Activated CD4-positive, CD25-positive, alpha-beta regulatory T cell (primary cell): Measurements from ENCODE around the gene DNAJB2.
A peak's percentile ranks its signal among the peaks of the same experiment; 100 is the strongest.
"Not testable (repeated sequence)": the region's sequence is repeated elsewhere in the genome, so short reads cannot be mapped to it uniquely, and the experiment has no call there.

ENCODE experiments used
- DNase-seq, 4 experiments: peaks; one replicate each; lab custom pipeline; 2025; lab: John Stamatoyannopoulos, UW

DNAJB2 gene

DNA sequence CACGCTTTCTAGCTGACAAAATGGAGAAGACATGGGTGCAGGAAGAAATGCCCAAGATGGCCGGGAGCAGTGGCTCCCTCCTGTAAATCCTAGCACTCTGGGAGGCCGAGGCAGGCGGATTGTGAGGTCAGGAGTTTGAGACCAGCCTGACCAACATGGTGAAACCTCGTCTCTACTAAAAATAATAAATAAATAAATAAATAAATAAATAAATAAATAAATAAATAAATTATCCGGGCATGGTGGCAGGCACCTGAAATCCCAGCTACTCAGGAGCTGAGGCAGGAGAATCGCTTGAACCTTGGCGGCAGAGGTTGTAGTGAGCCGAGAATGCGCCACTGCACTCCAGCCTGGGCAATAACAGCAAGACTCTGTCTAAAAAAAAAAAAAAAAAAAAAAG, 20.2 kb upstream of the DNAJB2 start:
- not testable (repeated sequence) for DNase-seq

DNA sequence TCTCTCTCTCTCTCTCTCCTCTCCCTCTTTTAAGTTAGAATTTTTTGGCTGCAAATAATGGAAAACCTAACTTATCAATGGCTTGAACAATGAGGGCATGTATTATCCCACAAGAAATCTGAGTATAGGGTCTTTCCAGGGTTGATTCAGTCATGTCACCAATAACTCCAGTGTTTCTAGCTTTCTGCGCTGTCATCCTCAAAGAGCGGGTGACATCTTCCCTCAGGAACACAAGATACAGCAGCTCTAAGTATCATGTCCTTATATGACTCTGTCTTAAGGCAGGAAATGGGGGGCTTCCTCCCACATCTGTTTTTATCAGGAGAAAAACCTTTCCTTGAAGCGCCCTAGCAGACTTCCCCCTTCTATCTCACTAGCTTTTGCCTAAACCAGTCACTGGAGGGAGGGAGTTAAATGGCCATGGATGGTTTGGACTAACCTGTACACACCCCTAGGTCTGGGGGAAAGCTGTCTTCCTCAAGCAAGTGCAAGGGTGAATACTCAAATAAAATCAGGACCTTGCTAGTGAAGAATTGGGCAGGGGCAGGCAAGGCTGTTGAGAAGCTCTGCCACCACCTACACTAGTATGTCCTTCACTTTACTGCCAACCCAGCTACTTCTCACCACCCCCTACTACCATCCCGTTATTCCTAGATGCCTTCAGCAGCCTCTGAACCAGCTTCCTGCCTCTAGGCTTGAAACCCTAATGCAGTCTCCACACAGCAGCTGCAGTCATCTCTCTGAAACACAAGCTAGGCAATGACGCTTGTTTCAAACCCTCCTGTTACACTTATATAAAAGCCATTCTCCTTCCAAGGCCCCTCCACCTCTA, 17.9 kb upstream of the DNAJB2 start:
- DNase-seq, result no peak

DNA sequence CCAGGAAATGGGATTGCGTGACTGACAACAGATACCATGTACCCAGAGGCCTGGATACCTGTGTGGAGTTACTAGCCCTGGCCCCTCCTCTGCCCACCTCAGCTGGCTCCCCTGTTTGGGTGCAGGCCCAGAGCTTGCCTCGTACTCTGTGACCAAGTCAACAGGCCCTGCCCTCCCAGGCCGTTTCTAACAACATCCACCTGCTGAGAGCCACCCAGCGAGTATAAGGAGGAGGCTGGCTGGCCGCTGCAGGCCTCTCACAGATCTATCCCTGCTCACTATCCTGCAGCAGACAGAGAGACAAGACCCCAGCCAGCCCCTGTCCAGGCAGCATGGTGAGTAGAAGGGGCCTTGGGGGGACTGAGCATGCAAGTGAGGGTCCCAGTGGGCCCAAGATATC, 12.9 kb upstream of the DNAJB2 start:
- no peak for DNase-seq

DNA sequence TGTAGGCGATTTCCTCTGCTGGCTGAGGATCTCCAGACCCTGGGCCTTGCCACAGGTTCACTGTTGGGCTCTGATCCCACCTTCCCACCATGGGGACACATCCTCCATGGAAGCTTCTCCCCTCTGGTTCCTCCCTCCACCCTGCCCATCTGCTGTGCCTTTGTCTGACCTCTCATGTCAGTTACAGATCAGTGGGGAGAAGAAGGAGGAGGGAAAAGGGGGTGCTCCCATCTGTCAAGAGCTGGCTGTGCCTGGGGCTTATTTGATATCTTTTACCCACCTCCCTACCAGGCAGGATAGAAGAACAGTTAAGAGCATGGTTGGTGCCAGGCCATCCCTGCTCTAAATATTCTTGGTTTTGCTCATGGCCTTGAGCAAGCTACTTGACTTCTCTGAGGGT, 12.3 kb upstream of the DNAJB2 start:
- no peak for DNase-seq

DNA sequence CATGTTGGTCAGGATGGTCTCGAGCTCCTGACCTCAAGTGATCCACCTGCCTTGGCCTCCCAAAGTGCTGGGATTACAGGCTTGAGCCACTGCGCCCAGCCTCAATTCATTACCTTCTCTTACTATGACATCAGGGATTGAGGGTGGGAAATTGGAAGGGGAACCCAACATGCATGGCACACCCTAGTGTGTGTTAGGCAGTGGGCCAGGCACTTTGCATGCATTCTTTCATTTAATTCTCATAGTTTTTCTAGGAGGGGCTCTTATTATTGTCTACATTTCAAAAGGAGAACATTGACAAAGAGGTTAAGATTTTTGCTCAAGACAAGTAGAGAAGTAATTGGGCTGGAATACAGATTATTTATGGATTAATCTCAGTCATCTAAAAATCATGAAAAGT, 10.9 kb upstream of the DNAJB2 start:
- no peak for DNase-seq

DNA sequence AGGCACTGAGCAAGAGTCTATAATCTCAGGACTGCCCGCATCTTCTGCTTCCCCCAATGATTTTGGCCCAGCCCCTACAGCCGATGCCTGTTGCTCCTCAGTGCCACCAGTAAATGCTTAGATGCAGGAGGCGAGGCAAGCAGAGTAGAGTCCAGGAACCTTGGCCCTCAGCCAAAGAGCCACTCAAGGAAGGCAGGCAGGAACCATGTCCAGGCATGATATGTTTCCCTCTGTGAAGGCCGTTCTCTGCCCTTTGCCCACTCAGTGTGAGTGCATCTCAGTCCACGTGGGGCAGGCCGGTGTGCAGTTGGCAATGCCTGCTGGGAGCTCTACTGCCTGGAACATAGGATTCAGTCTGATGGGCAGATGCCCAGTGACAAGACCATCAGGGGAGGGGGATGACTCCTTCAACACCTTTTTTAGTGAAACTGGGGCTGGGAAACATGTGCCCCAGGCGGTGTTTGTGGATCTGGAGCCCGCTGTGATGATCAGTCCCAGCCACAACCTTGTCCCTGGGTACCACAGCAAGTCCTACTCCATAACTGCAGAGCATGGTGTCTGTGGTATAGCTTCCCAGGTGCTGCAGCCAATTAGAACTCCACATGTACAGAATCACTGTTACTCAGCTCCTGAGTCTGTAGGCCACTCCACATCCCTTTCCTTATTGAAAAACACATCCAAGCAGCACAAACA, 9.7 kb upstream of the DNAJB2 start:
- no peak for DNase-seq

DNA sequence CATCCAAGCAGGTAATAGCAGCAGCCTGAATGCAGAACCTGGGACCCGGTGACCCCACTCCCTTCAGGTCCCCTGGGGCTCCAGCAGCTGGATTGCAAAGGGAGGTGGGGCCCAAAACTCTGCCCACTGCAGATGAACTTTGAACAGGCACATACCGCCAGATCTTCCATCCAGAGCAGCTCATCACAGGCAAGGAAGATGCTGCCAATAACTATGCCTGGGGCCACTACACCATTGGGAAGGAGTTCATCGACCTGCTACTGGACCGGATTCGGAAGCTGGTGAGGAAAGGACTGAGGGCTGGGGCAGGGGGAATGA, 9.2 kb upstream of the DNAJB2 start:
- no peak for DNase-seq

DNA sequence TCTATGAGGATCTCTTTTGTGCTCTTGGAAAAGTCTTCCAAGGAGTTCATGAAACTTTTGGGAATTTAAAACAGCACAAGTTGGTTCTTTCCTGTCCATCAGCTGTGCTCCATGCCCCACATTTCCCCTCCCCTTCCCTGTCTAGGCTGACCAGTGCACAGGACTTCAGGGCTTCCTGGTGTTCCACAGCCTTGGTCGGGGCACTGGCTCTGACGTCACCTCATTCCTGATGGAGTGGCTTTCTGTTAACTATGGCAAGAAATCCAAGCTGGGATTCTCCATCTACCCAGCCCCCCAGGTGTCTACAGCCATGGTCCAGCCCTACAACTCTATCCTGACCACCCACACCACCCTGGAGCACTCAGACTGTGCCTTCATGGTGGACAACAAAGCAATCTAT, 8.1 kb upstream of the DNAJB2 start:
- DNase-seq, result no peak

DNA sequence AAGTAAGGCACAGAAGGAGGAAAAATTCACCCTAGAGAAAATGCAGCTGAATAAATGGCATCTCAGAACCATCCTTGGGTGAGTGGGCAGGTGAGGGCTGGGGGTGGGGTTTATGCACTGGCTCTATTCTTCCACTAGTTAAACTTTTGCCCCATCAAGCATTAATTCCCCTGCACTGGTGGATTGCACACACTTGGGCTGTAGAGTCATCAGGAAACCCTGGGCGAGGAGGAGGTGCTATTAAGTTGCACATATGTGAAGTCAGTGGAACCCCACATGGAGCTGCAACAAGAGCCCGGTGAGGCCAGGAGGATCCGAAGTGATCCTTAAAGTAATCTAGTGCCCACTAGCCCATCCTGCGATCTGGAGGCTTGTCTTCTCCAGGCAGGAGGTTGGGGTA, 6.8 kb upstream of the DNAJB2 start:
- no peak for DNase-seq

DNA sequence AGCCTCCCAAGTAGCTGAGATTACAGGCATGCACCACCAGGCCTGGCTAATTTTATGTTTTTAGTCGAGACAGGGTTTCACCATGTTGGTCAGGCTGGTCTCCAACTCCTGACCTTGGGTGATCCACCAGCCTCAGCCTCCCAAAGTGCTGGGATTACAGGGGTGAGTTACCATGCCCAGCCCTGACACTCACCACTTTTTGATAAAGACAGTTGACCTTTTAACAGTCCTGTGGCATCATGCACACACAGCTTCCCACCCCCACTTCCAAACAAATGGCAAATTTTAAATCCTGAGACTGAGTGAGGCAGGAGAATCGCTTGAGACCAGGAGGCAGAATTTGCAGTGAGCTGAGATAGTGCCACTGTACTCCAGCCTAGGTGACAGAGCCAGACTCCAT, 6.2 kb upstream of the DNAJB2 start:
- no peak for DNase-seq

DNA sequence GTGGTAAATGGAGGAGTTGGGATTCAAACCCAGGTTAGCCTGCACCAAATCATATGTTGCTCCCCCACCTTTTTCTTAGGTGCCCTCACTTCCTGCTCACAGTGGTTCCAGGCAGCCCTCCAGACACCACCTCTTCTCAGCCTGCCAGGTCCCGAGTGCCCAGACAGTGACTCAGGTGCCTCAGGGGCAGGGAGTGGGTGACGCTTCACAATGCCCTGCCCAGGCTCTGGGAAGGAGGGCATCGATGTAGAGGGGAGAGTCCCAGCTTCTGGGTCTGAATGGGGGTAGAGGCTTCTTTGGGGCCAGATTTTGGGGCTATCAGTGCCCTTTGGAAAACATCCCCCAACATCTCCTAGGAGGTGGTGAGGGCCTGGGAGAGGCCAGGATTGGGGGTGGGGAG, 5.2 kb upstream of the DNAJB2 start:
- DNase-seq, result no peak

DNA sequence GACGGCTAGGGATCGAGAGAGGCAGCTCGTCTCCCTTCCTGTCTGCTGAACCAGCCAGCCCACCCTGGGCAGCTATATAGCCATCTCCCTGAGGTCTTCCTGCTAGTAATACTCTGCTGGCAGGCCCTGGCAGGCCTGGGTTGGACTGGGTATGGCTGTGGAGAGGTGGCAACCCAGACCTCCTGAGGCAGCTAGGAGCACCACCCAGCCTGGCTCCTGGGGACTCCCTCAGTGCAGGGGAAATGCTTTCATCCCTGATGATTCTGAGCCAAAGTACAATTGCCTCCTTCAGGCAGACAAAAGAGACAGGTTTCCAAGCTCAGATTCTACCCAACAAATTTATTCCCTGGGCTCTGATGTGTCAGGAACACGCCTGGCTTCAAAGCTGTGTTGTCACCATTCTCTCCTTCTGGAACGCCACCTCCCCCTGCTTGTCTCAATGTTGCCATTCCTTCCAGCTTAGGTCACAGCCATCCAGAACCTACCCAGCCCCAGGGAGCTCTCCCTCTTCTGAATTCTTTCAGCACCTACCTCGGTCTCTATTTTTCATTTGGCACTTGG, 4.7 kb upstream of the DNAJB2 start:
- no peak for DNase-seq

DNA sequence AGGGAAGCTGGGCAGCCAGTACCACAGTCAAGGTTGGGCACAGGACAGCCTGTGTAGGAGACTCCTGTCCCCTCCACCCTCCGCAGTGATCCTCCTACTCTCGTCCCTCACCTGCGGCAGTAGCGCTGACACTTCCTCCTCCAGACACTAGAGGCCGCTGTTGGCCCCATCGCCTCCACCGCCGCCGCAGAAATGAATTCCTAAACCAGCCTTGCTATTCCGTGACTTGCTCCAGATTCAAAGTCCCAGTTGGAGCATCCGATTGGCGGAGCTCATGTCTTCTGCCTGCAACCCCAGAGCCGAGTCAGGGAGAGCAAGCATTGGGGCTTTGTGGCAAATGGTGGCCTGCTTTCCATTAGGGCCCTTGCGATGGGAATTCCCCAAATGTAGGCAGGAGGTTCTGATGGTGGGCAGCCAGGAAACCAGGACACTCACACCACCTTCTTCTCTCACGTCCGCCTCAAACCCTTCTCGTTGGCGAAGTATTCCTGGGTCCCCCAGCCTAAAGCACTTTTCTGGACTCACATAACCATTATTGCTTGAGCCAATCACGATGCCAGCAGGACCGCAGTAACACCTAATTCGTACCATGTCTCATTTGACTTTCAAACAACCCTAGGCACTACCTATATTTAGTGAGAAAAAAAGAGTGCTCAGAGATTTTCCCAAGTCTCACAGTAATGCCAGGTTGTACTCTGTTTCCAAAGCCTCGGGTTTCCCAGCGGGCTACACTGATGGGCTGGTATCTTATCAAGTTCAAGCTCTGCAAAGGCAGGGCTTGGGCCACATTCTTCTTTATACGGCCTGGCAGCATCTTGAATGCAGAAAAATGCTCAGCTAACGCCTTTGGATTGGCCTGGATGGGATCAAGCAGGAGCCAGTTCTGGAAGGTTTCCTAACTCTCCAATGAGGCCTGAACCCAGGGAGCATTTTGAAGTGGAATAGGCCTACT, 1.2 kb upstream of the DNAJB2 start:
- peak; percentile 30 to 63 (median 35) for DNase-seq

DNA sequence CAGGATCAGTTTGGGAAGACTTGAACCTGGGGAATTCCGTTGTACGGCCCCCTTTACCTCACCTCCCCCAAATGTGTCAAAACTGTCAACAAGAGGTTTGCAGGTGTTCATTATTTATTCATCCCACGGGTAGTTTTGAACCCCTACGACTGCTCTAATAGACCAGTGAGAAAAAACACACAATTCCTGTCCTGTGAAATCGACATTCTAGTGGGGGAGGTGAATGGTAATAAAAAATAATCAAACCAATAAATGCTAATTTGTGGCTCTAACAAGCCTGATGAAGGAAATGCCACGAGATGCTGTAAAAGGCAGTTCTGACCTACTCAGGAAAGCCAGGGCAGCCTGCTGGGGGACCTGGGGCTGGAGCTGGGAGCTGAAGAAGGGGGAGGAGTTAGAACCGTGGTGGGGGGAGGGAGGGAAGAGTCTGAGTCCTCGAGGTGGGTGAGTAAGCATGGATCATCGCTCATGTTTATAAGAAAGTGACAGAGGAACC, 463 bp upstream of the DNAJB2 start:
- no peak for DNase-seq

DNA sequence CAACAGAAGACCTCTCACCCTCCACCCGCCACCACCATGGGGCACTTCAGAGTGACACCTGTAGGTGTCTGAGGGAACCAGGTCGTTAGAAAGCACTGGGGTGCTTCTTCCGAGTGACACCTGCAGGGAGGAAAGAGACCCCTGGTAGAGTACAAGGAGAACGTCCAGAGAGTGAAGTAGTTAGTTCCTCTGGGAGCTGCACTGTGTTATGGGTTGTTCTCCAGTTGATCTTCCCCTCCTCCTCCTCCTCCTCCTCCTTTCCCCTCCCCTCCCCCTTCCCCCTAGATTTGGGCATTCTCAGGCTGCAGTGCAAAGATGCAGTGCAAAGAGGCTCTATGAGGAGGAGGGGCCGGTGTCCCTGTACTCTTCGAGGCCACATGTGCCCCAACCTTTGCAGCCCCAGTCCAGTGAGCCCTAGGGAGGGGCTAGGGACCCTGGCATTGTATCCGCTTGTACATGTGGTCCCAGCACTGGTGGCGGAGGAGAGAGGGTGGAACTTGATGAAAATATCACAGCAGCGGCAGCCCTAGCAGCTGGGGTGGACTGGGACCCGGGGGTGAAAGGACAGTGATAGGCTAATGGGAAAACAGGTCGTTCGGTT, 850 bp downstream of the DNAJB2 start:
- DNase-seq, result no peak

DNA sequence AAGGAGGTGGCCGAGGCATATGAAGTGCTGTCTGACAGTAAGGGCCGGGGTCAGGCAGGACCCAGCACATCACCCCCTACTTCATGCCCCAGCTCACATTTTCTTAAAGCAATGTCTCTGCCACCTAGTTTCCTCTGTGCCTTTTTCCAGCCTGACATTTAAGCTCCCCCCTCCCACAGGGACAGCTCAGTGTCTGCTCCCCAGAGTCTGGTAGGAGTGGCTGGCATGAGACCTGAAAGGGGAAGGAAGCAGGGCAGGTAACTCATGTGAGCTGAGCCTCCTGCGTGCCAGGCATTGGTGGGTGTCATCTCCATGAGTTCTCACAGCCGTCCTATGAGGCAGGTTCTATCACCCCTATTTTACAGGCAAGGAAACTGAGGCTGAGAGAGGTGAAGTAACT, 1.5 kb downstream of the DNAJB2 start:
- DNase-seq, result no peak

DNA sequence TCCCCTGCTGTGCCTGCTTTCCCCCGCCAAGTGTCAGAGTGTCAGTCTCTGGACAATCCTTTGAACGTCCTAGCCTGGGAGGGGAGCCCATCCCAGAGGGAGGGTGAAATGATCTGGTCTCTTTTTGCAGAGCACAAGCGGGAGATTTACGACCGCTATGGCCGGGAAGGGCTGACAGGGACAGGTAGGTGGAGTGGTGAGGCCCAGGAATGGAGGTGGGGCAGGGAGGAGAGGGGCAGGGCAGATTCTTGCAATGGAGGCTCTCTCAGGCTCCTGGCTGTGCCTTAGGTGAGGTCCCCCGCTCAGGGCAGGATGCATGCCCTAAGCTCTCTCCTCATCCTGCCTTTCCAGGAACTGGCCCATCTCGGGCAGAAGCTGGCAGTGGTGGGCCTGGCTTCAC, 2.4 kb downstream of the DNAJB2 start:
- no peak for DNase-seq

DNA sequence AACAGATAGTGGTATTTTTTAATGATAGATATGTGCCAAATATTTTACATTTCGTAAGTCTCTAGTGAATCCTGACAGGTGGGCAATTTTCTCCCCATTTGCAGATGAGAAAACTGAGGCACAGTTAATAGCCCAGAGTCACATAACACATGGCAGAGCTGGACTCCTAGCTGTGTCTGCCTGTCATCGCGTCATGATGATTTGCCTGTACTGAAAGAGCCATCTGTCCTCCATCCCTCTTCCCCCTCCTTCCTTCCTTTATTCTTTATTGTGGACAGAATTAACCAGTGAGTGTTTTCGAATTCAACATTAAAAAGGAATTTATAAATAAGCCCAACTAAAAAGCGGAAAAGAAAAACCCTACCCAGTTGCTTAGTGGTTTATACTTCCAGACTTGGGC, 3.2 kb downstream of the DNAJB2 start:
- DNase-seq, result no peak

DNA sequence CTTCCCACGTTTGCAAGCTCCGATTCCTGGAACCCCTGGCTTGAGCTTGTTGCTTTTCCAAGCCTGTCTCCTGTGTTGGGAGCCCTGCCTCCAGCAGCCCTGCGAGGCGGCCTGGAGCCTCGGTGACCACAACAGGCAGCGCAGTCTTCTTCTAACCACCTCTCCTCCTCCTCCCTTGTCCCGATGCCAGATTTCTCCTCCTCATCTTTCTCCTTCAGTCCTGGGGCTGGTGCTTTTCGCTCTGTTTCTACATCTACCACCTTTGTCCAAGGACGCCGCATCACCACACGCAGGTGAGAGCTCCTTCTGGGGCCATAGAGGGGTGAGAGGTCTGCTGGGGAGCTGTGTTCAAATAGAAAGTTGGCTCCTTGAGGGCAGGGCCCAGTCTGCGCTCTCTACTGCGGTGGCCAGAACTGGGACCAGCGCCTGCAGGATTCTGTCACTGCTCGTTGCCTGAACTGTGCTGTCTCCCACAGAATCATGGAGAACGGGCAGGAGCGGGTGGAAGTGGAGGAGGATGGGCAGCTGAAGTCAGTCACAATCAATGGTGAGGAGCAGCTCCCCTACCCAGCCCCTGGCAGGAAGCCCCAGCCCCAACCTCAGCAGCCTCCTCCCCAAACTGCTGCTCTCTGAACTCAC, 3.9 kb downstream of the DNAJB2 start:
- DNase-seq, result no peak

DNA sequence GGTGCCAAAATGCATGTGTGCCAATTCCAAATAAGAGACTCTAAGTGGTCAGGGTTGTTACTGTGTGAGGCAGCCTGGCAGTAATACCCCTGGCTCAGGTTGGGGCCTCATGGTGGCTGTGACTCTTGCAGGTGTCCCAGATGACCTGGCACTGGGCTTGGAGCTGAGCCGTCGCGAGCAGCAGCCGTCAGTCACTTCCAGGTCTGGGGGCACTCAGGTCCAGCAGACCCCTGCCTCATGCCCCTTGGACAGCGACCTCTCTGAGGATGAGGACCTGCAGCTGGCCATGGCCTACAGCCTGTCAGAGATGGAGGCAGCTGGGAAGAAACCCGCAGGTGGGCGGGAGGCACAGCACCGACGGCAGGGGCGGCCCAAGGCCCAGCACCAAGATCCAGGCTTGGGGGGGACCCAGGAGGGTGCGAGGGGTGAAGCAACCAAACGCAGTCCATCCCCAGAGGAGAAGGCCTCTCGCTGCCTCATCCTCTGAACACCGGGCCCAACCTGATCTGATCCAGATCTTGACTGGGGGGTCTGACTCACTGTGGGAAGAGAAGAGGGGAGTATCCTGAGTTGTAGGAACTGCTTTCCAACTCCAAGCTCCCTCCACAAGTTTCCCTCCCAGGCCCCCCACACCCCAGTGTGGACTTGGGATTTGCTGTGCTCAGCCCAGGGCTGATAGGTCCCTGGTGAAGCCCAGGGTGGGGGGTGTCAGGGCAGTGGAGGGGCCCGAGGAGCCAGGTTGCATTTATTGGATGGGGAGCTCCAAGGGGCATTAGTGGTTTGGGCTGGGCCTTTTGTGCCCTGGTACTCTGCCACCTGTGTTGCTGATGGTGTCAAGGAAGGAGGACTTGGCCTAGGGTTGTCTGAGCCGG, 5.6 kb downstream of the DNAJB2 start:
- DNase-seq, result no peak
